Measurements from ENCODE around the gene NTN3. TPM values are rescaled to one million over a fixed set of nuclear protein-coding genes. Genes with fewer than 3 reads are reported as not detected.

The NTN3 gene
- total RNA-seq, 2 donors from 2014 or later = 1.4 TPM; not detected in 1

- TF ChIP-seq POLR2AphosphoS5 (IDR thresholded peaks at IDR 0.05) (no peak), POLR2A (IDR thresholded peaks at IDR 0.05) (no peak), CTCF (IDR thresholded peaks at IDR 0.05) (no peak)
- intact Hi-C loops (cut with DNase I) = loop anchor here (5.0 kb wide), 1 partner anchor 70 kb away; the partner anchor contains the start of gene CCNF
- Histone ChIP-seq H3K4me3 (no peak overlapping the region), H3K36me3 (no peaks in the 10 kb centered on the region), H3K27me3 (replicated peaks; ENCODE audit: insufficient read depth) (no peaks in the 10 kb centered on the region), H3K9me3 (no peaks in the 10 kb centered on the region), H3K27ac (peak overlapping the region in 1 of 2 donors; percentile 68), H3K4me1 (replicated peaks) (peaks cover 13% of the 10 kb centered on the region)
- no peak for DNase-seq (ENCODE audit: low spot score)
- 42% methylated on average over 21 of the region's 21 CpGs for WGBS
Measured at GRCh38 chr16:2497116-2497630, 26.1 kb downstream of the NTN3 start.

- Histone ChIP-seq H3K36me3 (no peaks in the 10 kb centered on the region), H3K4me3 (no peak overlapping the region), H3K9me3 (no peaks in the 10 kb centered on the region), H3K4me1 (replicated peaks) (peaks cover 13% of the 10 kb centered on the region), H3K27ac (peak overlapping the region; percentile 60 to 68), H3K27me3 (replicated peaks; ENCODE audit: insufficient read depth) (no peaks in the 10 kb centered on the region)
- 68% methylated on average over 24 of the region's 26 CpGs for WGBS
- no peak for DNase-seq (ENCODE audit: low spot score)
- intact Hi-C loops (cut with DNase I) = loop anchor here (5.0 kb wide), 1 partner anchor 71 kb away; the partner anchor contains the start of gene CCNF
- no peak for TF ChIP-seq POLR2A (IDR thresholded peaks at IDR 0.05)
- TF ChIP-seq CTCF (IDR thresholded peaks at IDR 0.05) = no peak
- TF ChIP-seq POLR2AphosphoS5 (IDR thresholded peaks at IDR 0.05) = no peak
Measured at GRCh38 chr16:2497695-2498484, 26.8 kb downstream of the NTN3 start.

GRCh38 chr16:2498531-2499253 is 27.6 kb downstream of the NTN3 start:
- intact Hi-C loops (cut with DNase I) = loop anchor here (5.0 kb wide), 1 partner anchor 71 kb away; the partner anchor contains the start of gene CCNF
- WGBS = 57% methylated on average over 14 of the region's 15 CpGs
- no peaks in the 10 kb centered on the region for H3K27me3 ChIP-seq (replicated peaks; ENCODE audit: insufficient read depth)
- peak; percentile 85 for DNase-seq (ENCODE audit: low spot score)
- TF ChIP-seq CTCF (IDR thresholded peaks at IDR 0.05) (peak in 1 of 4 experiments; percentile 31), POLR2AphosphoS5 (IDR thresholded peaks at IDR 0.05) (peak; percentile 86), POLR2A (IDR thresholded peaks at IDR 0.05) (no peak)
- peak overlapping the region; percentile 60 to 68 for H3K27ac ChIP-seq
- H3K36me3 ChIP-seq = no peaks in the 10 kb centered on the region
- H3K9me3 ChIP-seq = no peaks in the 10 kb centered on the region
- H3K4me3 ChIP-seq = no peak overlapping the region
- peaks cover 13% of the 10 kb centered on the region for H3K4me1 ChIP-seq (replicated peaks)

GRCh38 chr16:2499454-2499853 is 28.4 kb downstream of the NTN3 start:
- H3K27ac ChIP-seq = peak overlapping the region; percentile 60 to 68
- no peak for DNase-seq (ENCODE audit: low spot score)
- peaks cover 13% of the 10 kb centered on the region for H3K4me1 ChIP-seq (replicated peaks)
- no peaks in the 10 kb centered on the region for H3K27me3 ChIP-seq (replicated peaks; ENCODE audit: insufficient read depth)
- no peaks in the 10 kb centered on the region for H3K9me3 ChIP-seq
- H3K36me3 ChIP-seq = no peaks in the 10 kb centered on the region
- H3K4me3 ChIP-seq = no peak overlapping the region
- no peak for TF ChIP-seq POLR2A (IDR thresholded peaks at IDR 0.05)
- TF ChIP-seq POLR2AphosphoS5 (IDR thresholded peaks at IDR 0.05) = no peak
- no peak for TF ChIP-seq CTCF (IDR thresholded peaks at IDR 0.05)
- 82% methylated on average over 5 of the region's 6 CpGs for WGBS
- intact Hi-C loops (cut with DNase I) = loop anchor here (5.0 kb wide), 1 partner anchor 72 kb away; the partner anchor contains the start of gene CCNF
